ENCODE results near the gene SORL1.

GRCh38 chr11:121503051-121503450 lies 50.9 kb downstream of the SORL1 start:
- TF ChIP-seq CTCF (IDR thresholded peaks at IDR 0.05) (no peak), POLR2A (IDR thresholded peaks at IDR 0.05) (no peak), POLR2AphosphoS5 (IDR thresholded peaks at IDR 0.05) (no peak)

Data from suprapubic skin (tissue), 4 donors.